T-helper 17 cell (primary cell): ENCODE results near the gene CRYBG2. TPM values are rescaled to one million over a fixed set of nuclear protein-coding genes. Genes with fewer than 3 reads are reported as not detected.
"Not testable (repeated sequence)": the region's sequence is repeated elsewhere in the genome, so short reads cannot be mapped to it uniquely, and the experiment has no call there.

Experiments used
- ATAC-seq: fragments of 150-1000 bp; cut with Tn5 transposase; 2 replicates; pipeline ENCODE4 v1.10.0; 2021; ENCODE audit warnings: mild to moderate bottlenecking, moderate library complexity
- DNase-seq, 3 donors: peaks; one replicate each; pipeline versions ENCODE4 v3.0.0 to v3.0.0-alpha.2; 2020 to 2021
- H3K9me3 ChIP-seq: one replicate; pipeline ENCODE4 v1.7.0; 2013; ENCODE audit warnings: low read length, mild to moderate bottlenecking; ENCODE audit not compliant: control insufficient read depth, poor library complexity, severe bottlenecking
- H3K27ac Mint-ChIP-seq: one replicate; pipeline ENCODE4 v1.8.0; 2022; ENCODE audit warnings: mild to moderate bottlenecking, moderate library complexity, mixed read lengths
- H3K27me3 Mint-ChIP-seq: one replicate; pipeline ENCODE4 v1.8.0; 2022; ENCODE audit warnings: mixed read lengths
- H3K36me3 Mint-ChIP-seq: one replicate; pipeline ENCODE4 v1.8.0; 2022; ENCODE audit warnings: low read depth, mixed read lengths
- H3K4me1 Mint-ChIP-seq: one replicate; pipeline ENCODE4 v1.8.0; 2022; ENCODE audit warnings: mild to moderate bottlenecking, mixed read lengths
- H3K4me3 Mint-ChIP-seq: one replicate; pipeline ENCODE4 v1.8.0; 2022; ENCODE audit warnings: mild to moderate bottlenecking, moderate library complexity, mixed read lengths
- total RNA-seq, 4 donors: library from RNA in 2 of 4; stranded (reverse) in 2 of 4; gene quantifications; one replicate each; pipeline ENCODE4 v1.2.3 and lab custom pipeline; 2022 to 2026

The CRYBG2 gene
- total RNA-seq, 2 donors from 2014 or later, result 1.2 to 2.9 TPM

GRCh38 chr1:26300578-26301275, 53.2 kb downstream of the CRYBG2 start:
- Mint-ChIP-seq H3K4me3 (no peak overlapping the region), H3K27me3 (no peaks in the 10 kb centered on the region), H3K36me3 (no peaks in the 10 kb centered on the region), H3K27ac (peak overlapping the region; percentile 67), H3K4me1 (peaks cover 20% of the 10 kb centered on the region)
- no peak for DNase-seq
- H3K9me3 ChIP-seq, result no peaks in the 10 kb centered on the region
- ATAC-seq, result no peak

DNA sequence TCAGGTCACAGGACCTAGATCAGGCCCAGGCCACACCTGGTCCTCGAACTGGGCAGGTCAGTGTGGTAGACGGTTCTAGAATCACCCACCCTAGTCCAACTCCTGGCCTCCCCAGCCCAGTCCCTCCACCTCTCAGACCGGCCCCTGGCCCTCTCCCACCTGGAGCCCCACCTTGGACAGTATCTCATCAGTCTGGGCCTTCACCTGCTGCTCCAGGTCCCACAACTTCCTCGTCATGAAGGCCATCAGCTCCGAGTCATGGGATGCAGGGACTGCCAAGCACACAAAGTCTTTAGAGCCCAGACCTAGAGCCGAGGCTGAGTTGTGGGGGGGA, 56.2 kb downstream of the CRYBG2 start:
- H3K4me1 Mint-ChIP-seq, result peaks cover 28% of the 10 kb centered on the region
- H3K4me3 Mint-ChIP-seq, result no peak overlapping the region
- no peaks in the 10 kb centered on the region for H3K9me3 ChIP-seq
- H3K27ac Mint-ChIP-seq, result no peak overlapping the region
- no peak for ATAC-seq
- H3K27me3 Mint-ChIP-seq, result no peaks in the 10 kb centered on the region
- no peak for DNase-seq
- H3K36me3 Mint-ChIP-seq, result peaks cover 5% of the 10 kb centered on the region

GRCh38 chr1:26297057-26297790, 56.7 kb downstream of the CRYBG2 start:
- H3K27ac Mint-ChIP-seq, result peak overlapping the region; percentile 16
- H3K36me3 Mint-ChIP-seq, result peaks cover 5% of the 10 kb centered on the region
- H3K4me3 Mint-ChIP-seq, result no peak overlapping the region
- peaks cover 28% of the 10 kb centered on the region for H3K4me1 Mint-ChIP-seq
- ATAC-seq (no peak), DNase-seq (no peak)
- no peaks in the 10 kb centered on the region for H3K27me3 Mint-ChIP-seq
- no peaks in the 10 kb centered on the region for H3K9me3 ChIP-seq

GRCh38 chr1:26296340-26297056, 57.4 kb downstream of the CRYBG2 start:
- Mint-ChIP-seq H3K27me3 (no peaks in the 10 kb centered on the region), H3K4me1 (peaks cover 35% of the 10 kb centered on the region), H3K36me3 (peaks cover 5% of the 10 kb centered on the region), H3K27ac (peak overlapping the region; percentile 16), H3K4me3 (no peak overlapping the region)
- H3K9me3 ChIP-seq, result no peaks in the 10 kb centered on the region
- no peak for ATAC-seq
- no peak for DNase-seq

DNA sequence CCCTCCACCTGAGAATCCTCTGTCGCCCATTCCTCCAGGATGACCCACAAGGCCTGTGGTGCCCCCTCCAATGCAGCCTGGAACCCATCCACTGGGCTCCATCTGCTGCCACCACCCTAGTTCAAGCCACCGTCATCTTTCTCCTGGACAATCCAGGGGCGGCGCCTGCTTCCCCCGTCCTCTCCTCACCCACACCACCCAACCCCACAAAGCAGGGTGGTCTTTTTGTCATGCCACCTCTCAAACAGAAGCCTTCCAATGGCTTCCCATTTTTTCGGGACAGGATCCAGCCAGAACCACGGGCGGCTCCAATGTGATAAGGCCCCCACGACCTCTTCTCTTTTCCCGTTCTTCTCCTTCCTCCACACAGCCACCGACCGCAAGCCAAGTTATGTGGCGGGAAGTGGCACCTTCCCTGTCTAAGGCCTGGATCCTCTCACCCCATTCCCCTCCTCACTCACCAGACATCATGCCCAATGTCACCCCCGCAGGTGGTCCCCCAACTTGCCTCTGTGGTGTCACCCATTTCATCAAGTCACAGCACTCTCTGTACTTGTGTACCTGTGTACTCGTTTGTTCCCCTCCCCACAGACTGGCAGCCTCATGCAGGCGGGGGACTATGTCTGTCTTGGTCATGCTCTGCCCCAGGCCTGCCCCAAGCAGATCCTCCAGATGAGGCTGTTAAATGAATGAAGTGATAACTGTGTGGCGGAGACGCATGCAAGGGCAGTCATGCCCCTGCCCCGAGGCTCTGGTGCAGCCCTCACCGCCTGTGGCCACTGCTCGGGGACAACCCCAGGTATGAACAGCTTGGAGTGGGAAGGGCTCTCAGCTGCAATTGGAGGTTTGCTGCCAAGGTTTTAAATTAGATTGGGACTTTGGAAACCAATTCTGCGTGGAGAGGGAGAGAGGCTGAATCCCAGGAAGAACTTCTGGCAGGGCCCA, 58.5 kb downstream of the CRYBG2 start:
- Mint-ChIP-seq H3K4me1 (peaks cover 40% of the 10 kb centered on the region), H3K4me3 (no peak overlapping the region)

GRCh38 chr1:26293911-26294463, 59.9 kb downstream of the CRYBG2 start:
- Mint-ChIP-seq H3K36me3 (peaks cover 5% of the 10 kb centered on the region), H3K27ac (peak overlapping the region; percentile 61), H3K4me3 (no peak overlapping the region), H3K27me3 (no peaks in the 10 kb centered on the region), H3K4me1 (peaks cover 48% of the 10 kb centered on the region)
- ATAC-seq, result no peak
- no peak for DNase-seq
- H3K9me3 ChIP-seq, result no peaks in the 10 kb centered on the region

More for the DNA sequence above, 58.5 kb downstream of the CRYBG2 start:
- Mint-ChIP-seq H3K27me3 (no peaks in the 10 kb centered on the region), H3K27ac (peak overlapping the region; percentile 61), H3K36me3 (peaks cover 5% of the 10 kb centered on the region)
- DNase-seq (no peak), ATAC-seq (no peak)
- no peaks in the 10 kb centered on the region for H3K9me3 ChIP-seq

GRCh38 chr1:26292735-26293134, 61.2 kb downstream of the CRYBG2 start:
- H3K4me3 Mint-ChIP-seq, H3K27me3 Mint-ChIP-seq, ATAC-seq, H3K9me3 ChIP-seq, H3K36me3 Mint-ChIP-seq, DNase-seq: not testable (repeated sequence)
- H3K4me1 Mint-ChIP-seq, result peaks cover 59% of the 10 kb centered on the region
- peak overlapping the region; percentile 99 for H3K27ac Mint-ChIP-seq

DNA sequence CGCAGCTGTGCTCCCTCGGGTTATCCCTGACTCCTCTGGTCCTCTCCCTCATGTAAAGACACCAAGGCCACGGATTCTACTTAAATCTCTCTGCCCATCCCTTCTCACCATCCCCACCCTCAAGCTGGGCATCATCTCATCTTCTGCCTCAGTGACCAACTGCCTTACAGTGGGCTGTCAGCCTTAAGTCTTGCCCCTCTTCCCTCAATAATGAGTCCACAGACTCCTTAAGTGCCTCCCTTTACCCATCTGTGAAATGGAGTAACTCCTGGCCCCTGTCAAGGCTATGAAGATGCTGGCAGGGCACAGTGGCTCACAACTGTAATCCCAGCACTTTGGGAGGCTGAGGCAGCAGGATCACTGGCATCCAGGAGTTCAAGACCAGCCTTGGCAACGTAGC, 62.0 kb downstream of the CRYBG2 start:
- Mint-ChIP-seq H3K27me3 (no peaks in the 10 kb centered on the region), H3K27ac (peak overlapping the region; percentile 99), H3K36me3 (peaks cover 5% of the 10 kb centered on the region), H3K4me3 (no peak overlapping the region), H3K4me1 (peaks cover 67% of the 10 kb centered on the region)
- no peaks in the 10 kb centered on the region for H3K9me3 ChIP-seq
- DNase-seq, result no peak
- no peak for ATAC-seq

- no peak overlapping the region for H3K4me3 Mint-ChIP-seq
- H3K27ac Mint-ChIP-seq, result peak overlapping the region; percentile 99
- no peak for DNase-seq
- H3K9me3 ChIP-seq, result no peaks in the 10 kb centered on the region
- no peaks in the 10 kb centered on the region for H3K27me3 Mint-ChIP-seq
- H3K4me1 Mint-ChIP-seq, result peaks cover 69% of the 10 kb centered on the region
- ATAC-seq, result no peak
- H3K36me3 Mint-ChIP-seq, result peaks cover 5% of the 10 kb centered on the region
Observed at GRCh38 chr1:26291433-26291832, 62.5 kb downstream of the CRYBG2 start.

DNA sequence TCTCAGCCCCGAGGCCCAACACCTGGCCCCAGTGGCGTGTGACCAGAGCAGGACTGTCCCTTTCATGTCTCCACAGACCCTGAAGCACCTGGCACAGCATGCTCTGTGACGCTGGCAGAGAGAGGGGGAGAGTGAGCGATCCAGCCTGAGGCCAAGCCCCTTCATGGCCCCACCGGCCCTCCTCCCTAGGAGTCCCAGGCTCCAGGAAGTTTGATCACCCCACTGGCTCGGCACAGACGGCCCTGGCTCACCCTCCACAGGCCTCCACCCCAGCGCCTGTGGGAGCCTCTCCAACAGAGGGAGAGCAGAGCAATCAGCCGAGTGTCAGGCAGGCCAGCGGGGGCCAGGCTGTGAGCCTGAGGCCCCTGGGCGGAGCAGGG, 63.1 kb downstream of the CRYBG2 start:
- no peak for DNase-seq
- H3K4me1 Mint-ChIP-seq, result peaks cover 69% of the 10 kb centered on the region
- peak overlapping the region; percentile 74 for H3K4me3 Mint-ChIP-seq
- ATAC-seq, result no peak
- peaks cover 5% of the 10 kb centered on the region for H3K36me3 Mint-ChIP-seq
- peak overlapping the region; percentile 99 for H3K27ac Mint-ChIP-seq
- no peaks in the 10 kb centered on the region for H3K27me3 Mint-ChIP-seq
- H3K9me3 ChIP-seq, result no peaks in the 10 kb centered on the region

DNA sequence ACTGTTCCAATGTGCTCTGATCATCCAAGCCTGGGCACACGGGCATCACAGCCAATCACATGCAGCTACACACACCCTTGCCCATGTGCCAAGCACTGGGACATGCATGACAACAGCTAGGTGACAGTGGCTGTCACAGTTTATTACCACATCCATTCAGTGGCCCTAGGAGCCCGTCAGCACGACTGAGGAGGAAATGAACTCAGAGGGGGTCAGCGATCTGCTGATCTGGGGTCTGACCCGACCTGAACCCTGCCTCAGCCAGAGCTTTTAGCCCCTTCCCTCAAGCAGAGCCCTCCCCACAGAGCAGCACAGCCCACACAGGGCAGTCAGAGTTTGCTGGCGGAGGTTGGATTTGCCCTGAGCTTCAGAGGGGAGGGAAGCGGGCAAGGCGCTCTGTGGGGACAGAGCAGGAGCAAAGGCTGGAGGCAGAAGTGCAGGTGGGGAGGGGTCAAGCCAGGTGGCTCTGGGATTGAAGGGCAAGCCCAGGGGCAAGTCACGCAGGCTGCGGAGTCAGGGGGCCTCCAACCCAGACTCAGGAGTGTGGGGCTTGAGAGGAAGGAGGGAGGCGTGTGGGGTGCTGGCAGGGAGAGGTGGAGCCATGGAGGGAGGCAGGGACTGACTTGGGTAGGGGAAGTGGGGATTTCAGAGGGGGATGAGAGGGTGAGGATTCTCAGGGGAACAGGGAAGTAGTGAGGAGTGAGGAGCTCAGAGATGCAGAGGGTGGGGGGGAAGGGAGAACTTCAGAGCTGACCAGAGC, 63.6 kb downstream of the CRYBG2 start:
- H3K4me3 Mint-ChIP-seq, result peak overlapping the region; percentile 74
- ATAC-seq (no peak), DNase-seq (no peak)
- H3K36me3 Mint-ChIP-seq, result peaks cover 2% of the 10 kb centered on the region
- H3K27ac Mint-ChIP-seq, result peak overlapping the region; percentile 99
- H3K9me3 ChIP-seq, result no peaks in the 10 kb centered on the region
- no peaks in the 10 kb centered on the region for H3K27me3 Mint-ChIP-seq
- H3K4me1 Mint-ChIP-seq, result peaks cover 67% of the 10 kb centered on the region
